WI38 (cell line): ENCODE results near the gene METTL25B.

Experiments
- H3K4me3 ChIP-seq: 2 replicates; pipeline ENCODE4 v1.5.1; 2011; ENCODE audit warnings: low read depth, mild to moderate bottlenecking, control low read depth, low read length
- CTCF ChIP-seq: IDR thresholded peaks from 2 replicates; pipeline ENCODE4 v1.5.1; 2012; ENCODE audit warnings: low read depth, mild to moderate bottlenecking, control low read depth, low read length

Gene METTL25B

GRCh38 chr1:156707417-156708217 lies 20.7 kb upstream of the METTL25B start:
- no peak overlapping the region for H3K4me3 ChIP-seq
- no peak for TF ChIP-seq CTCF

GRCh38 chr1:156708218-156708661 lies 20.0 kb upstream of the METTL25B start:
- H3K4me3 ChIP-seq: no peak overlapping the region
- no peak for TF ChIP-seq CTCF

GRCh38 chr1:156709031-156709430 lies 19.2 kb upstream of the METTL25B start:
- no peak for TF ChIP-seq CTCF
- no peak overlapping the region for H3K4me3 ChIP-seq

- TF ChIP-seq CTCF: no peak
- no peak overlapping the region for H3K4me3 ChIP-seq
These were observed 18.3 kb upstream of the METTL25B start for GRCh38 chr1:156709757-156710489.

GRCh38 chr1:156711011-156711817 lies 17.1 kb upstream of the METTL25B start:
- H3K4me3 ChIP-seq: no peak overlapping the region
- no peak for TF ChIP-seq CTCF

GRCh38 chr1:156712626-156713025 lies 15.6 kb upstream of the METTL25B start:
- TF ChIP-seq CTCF: no peak
- H3K4me3 ChIP-seq: no peak overlapping the region
